ENCODE results near the gene LRRN3.

The LRRN3 gene

DNA sequence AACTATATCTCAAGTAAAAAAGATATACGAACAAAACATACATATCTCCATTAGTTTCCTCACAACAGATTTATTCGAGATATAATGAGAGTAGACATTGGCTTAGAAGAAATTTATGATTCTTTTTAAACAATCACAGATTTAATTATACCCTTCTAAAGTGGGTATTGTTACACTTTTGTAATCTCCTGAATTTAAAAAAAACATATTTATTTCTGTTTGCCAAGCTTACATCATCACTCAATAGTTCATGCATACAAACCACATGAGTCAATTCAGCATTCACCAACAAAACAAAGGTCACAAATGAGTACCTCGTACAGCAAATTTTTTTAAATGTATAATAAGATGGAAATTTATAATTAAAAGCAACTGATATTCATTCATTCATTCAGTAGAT is 17.6 kb downstream of the LRRN3 start:
- TF ChIP-seq POLR2A (IDR thresholded peaks at IDR 0.05; ENCODE audit: low read depth, low read length) (no peak), POU2F2 (IDR thresholded peaks at IDR 0.05; ENCODE audit: low read depth, low read length) (no peak), POLR2AphosphoS5 (IDR thresholded peaks at IDR 0.05; ENCODE audit: low read depth, low read length) (no peak), SPI1 (IDR thresholded peaks at IDR 0.05; ENCODE audit: low read depth, low read length) (no peak), PAX5 (IDR thresholded peaks at IDR 0.05; ENCODE audit: insufficient read depth, low read length, severe bottlenecking) (no peak), TAF1 (IDR thresholded peaks at IDR 0.05; ENCODE audit: low read depth, low read length) (no peak)
- DNase-seq (ENCODE audit: insufficient read length, low spot score) = no peak
- FAIRE-seq = no peak

DNA sequence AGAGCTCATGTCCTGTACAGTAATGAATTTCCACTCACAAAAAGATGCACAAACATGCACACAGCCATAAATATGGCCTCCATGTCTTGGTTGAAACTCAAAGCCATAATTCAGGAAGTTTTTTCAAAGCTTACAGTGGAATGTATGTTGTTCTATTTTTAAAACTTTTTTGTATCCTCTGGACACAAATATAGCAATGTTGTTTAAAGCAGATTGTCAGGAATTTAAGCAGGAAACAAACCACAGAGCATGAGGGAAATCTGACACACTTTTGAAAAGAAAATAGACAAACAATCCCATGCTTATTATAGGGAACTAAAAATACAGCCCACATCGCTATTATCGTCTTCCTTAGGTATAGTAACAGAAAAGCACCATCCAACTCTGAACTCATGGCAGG is 21.5 kb downstream of the LRRN3 start:
- DNase-seq (ENCODE audit: insufficient read length, low spot score) = no peak
- FAIRE-seq = no peak
- TF ChIP-seq POLR2AphosphoS5 (IDR thresholded peaks at IDR 0.05; ENCODE audit: low read depth, low read length) = no peak
- TF ChIP-seq TAF1 (IDR thresholded peaks at IDR 0.05; ENCODE audit: low read depth, low read length) = no peak
- no peak for TF ChIP-seq SPI1 (IDR thresholded peaks at IDR 0.05; ENCODE audit: low read depth, low read length)
- no peak for TF ChIP-seq POU2F2 (IDR thresholded peaks at IDR 0.05; ENCODE audit: low read depth, low read length)
- no peak for TF ChIP-seq POLR2A (IDR thresholded peaks at IDR 0.05; ENCODE audit: low read depth, low read length)
- no peak for TF ChIP-seq PAX5 (IDR thresholded peaks at IDR 0.05; ENCODE audit: insufficient read depth, low read length, severe bottlenecking)

DNA sequence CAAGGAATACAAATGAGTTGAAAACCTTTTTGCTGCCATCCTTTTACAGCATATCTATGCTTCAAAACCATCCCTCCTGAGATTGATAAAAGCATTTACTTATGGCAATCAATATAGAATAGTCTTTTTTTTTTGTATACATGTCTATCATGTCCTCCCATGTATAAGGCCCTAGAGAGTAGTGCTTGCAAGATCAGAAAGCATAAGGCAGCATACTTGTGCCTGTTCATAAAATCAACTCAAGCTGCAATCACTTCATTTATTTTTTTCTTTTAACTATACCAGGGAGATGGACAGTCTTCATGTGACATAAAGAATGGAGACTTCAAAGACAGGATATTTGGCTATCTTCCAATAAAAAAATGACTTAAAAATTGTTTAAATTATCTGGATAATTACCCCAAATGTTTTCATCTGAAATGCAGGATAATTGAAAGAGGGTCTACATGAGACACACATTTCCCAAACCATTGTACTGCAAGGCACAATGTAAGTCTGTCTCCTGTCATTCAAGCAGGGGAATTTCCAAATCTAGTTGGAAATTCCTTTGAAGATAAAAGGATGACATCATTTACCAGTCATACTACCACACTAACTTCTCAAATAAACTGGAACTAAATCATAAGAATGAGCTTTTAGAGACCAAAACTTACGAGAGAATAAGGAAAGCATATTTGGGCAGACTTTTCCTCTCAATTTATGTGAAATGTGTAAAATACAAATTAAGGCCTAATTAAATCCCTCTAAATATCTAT is 22.5 kb downstream of the LRRN3 start:
- FAIRE-seq = no peak
- TF ChIP-seq POLR2A (IDR thresholded peaks at IDR 0.05; ENCODE audit: low read depth, low read length) (no peak), POLR2AphosphoS5 (IDR thresholded peaks at IDR 0.05; ENCODE audit: low read depth, low read length) (no peak), PAX5 (IDR thresholded peaks at IDR 0.05; ENCODE audit: insufficient read depth, low read length, severe bottlenecking) (no peak), SPI1 (IDR thresholded peaks at IDR 0.05; ENCODE audit: low read depth, low read length) (no peak)
- no peak for DNase-seq (ENCODE audit: insufficient read length, low spot score)

DNA sequence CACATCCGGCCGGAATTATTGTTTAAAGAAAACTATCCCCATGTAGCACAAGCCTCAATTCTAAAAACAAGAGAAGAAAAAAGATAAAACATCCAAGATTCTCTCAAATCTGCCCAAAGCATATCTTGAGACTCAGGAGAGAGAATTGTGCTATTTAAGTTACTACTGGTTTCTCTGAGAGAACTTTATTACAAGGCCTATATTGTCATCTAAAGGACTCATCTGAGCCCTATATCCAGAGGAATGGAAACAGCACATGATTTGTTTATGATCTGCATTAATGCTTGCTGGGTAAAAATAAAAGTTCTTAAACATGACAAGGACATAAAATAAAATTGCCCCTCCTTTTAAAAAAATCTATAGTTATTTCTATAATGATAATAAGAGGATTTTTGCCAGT is 25.0 kb downstream of the LRRN3 start:
- no peak for FAIRE-seq

DNA sequence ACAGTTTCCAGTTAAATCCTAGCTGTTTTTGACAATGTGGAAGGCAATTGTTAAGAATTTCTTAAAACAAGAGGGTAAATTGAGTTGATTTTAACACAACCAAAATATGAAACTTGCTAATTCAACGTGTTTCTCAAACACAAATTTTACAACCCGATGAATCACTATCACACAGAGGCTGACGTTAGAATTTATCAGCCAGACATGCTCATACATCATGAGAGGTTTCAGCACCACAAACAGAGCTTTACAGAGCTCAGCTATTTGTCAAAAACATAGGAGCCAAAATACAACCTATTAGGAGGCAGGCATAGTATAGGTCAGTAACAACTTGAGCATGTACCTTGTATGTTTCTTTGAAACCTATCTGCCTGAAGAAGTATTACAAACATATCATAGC is 36.1 kb downstream of the LRRN3 start:
- no peak for FAIRE-seq
- no peak for TF ChIP-seq POU2F2 (IDR thresholded peaks at IDR 0.05; ENCODE audit: low read depth, low read length)
- TF ChIP-seq PAX5 (IDR thresholded peaks at IDR 0.05; ENCODE audit: insufficient read depth, low read length, severe bottlenecking) = no peak
- no peak for TF ChIP-seq POLR2AphosphoS5 (IDR thresholded peaks at IDR 0.05; ENCODE audit: low read depth, low read length)
- TF ChIP-seq POLR2A (IDR thresholded peaks at IDR 0.05; ENCODE audit: low read depth, low read length) = no peak
- no peak for TF ChIP-seq SPI1 (IDR thresholded peaks at IDR 0.05; ENCODE audit: low read depth, low read length)
- no peak for DNase-seq (ENCODE audit: insufficient read length, low spot score)

More for the DNA sequence above, 25.0 kb downstream of the LRRN3 start:
- no peak for DNase-seq (ENCODE audit: insufficient read length, low spot score)
- TF ChIP-seq POLR2AphosphoS5 (IDR thresholded peaks at IDR 0.05; ENCODE audit: low read depth, low read length) (no peak), TAF1 (IDR thresholded peaks at IDR 0.05; ENCODE audit: low read depth, low read length) (no peak), PAX5 (IDR thresholded peaks at IDR 0.05; ENCODE audit: insufficient read depth, low read length, severe bottlenecking) (no peak), POLR2A (IDR thresholded peaks at IDR 0.05; ENCODE audit: low read depth, low read length) (no peak), SPI1 (IDR thresholded peaks at IDR 0.05; ENCODE audit: low read depth, low read length) (no peak), POU2F2 (IDR thresholded peaks at IDR 0.05; ENCODE audit: low read depth, low read length) (no peak)

DNA sequence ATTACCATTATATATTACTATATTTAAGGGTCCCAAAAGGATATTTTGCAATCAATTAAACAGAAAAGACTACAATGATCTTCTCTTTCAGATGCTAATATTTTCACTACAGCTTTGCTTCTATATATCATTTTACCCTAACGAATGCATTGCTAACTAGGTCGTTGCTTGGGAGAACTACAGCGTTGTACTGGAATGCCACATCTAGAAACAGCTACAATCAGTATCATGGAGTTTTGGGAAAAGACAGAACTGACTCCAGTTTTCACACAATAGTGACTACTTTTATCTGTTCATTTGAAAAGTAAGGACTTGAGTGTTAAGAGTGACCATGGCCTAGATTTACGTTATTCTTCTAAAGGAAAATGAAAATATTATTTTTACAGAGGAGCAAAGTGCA is 38.5 kb downstream of the LRRN3 start:
- no peak for TF ChIP-seq POLR2AphosphoS5 (IDR thresholded peaks at IDR 0.05; ENCODE audit: low read depth, low read length)
- TF ChIP-seq TAF1 (IDR thresholded peaks at IDR 0.05; ENCODE audit: low read depth, low read length) = no peak
- no peak for TF ChIP-seq PAX5 (IDR thresholded peaks at IDR 0.05; ENCODE audit: insufficient read depth, low read length, severe bottlenecking)
- no peak for TF ChIP-seq POLR2A (IDR thresholded peaks at IDR 0.05; ENCODE audit: low read depth, low read length)
- no peak for TF ChIP-seq SPI1 (IDR thresholded peaks at IDR 0.05; ENCODE audit: low read depth, low read length)
- no peak for TF ChIP-seq POU2F2 (IDR thresholded peaks at IDR 0.05; ENCODE audit: low read depth, low read length)
- no peak for FAIRE-seq
- DNase-seq (ENCODE audit: insufficient read length, low spot score) = no peak

DNA sequence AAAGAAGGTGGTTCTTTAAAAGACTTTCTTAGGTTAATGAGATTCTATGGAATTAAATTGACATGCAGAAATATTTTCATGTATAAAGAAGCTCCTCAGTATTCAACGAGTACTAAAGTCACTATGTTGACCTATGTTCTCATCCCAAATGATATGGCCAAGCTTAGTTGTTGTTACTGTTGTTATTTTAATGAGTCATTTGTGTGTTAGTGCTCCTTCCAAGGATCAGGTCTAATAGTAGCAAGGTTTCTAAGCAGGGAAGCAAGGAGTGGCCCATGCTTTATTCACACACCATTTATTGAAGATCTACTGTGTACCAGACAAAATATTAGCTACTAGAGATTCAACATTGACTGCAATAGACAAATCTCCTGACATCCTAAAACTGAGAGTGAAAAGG is 41.9 kb downstream of the LRRN3 start:
- DNase-seq (ENCODE audit: insufficient read length, low spot score) (no peak), FAIRE-seq (no peak)
- no peak for TF ChIP-seq POU2F2 (IDR thresholded peaks at IDR 0.05; ENCODE audit: low read depth, low read length)

DNA sequence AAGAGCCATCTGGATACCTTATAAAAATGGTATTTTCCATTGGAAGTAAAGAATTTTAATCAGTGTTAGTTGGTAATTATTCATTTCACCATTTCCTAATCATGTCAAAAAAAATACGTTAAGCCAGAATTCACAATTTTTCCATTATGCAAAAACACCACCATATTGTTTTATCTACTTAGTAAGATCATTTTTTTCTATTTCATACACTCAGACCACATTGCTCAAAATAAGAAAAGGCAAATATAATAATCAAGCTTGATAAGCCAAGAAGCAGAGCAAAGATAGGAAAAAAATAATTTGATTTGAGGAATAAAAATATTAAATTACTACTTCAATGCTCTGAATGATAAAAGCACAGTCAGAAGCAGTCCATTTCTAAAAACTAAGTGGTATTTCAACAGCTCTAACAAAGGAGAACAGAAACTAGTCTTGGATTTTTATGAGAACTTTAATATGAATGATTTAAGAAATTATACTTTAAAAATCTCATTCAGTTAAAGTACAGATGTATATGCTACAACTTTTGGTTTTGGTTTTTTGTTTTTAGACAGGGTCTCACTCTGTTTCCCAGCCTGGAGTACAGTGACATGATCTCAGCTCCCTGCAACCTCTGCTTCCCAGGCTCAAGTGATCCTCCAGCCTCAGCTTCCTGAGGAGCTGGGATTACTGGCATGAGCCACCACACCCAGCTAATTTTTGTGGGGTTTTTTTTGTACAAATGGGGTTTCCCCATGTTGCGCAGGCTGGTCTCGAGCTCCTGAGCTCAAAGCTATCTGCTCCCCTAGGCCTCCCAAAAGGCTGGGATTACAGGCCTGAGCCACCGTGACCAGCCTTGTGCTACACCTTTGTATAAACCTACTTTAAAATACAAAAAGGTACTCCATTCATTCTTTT is 46.6 kb downstream of the LRRN3 start:
- TF ChIP-seq POLR2AphosphoS5 (IDR thresholded peaks at IDR 0.05; ENCODE audit: low read depth, low read length) (no peak), SPI1 (IDR thresholded peaks at IDR 0.05; ENCODE audit: low read depth, low read length) (0 out of 2 replicates have a peak, but pooled peaks have one; percentile 5)
- FAIRE-seq (no peak), DNase-seq (ENCODE audit: insufficient read length, low spot score) (no peak)

DNA sequence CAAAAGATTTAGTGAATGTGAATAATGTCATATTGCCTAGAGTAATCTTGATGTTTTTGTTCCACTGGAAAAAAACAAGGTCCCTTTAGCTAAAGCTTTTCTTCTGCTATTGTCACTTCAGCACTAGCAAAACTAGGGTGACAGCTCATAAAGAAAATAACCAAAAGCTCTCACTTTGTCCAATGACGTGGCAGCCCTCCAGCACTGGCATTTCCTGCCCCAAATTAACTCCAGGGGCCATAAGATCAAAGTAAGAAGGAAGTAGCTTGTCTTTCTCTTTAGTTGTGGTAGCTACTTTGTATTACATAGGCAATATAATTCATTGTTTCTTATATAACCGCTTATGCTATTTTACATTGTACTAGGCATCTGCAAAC is 47.3 kb downstream of the LRRN3 start:
- no peak for DNase-seq (ENCODE audit: insufficient read length, low spot score)
- TF ChIP-seq POLR2A (IDR thresholded peaks at IDR 0.05; ENCODE audit: low read depth, low read length) (no peak), POLR2AphosphoS5 (IDR thresholded peaks at IDR 0.05; ENCODE audit: low read depth, low read length) (no peak), SPI1 (IDR thresholded peaks at IDR 0.05; ENCODE audit: low read depth, low read length) (no peak), TAF1 (IDR thresholded peaks at IDR 0.05; ENCODE audit: low read depth, low read length) (no peak), PAX5 (IDR thresholded peaks at IDR 0.05; ENCODE audit: insufficient read depth, low read length, severe bottlenecking) (no peak), POU2F2 (IDR thresholded peaks at IDR 0.05; ENCODE audit: low read depth, low read length) (no peak)
- FAIRE-seq = peak; percentile 57

DNA sequence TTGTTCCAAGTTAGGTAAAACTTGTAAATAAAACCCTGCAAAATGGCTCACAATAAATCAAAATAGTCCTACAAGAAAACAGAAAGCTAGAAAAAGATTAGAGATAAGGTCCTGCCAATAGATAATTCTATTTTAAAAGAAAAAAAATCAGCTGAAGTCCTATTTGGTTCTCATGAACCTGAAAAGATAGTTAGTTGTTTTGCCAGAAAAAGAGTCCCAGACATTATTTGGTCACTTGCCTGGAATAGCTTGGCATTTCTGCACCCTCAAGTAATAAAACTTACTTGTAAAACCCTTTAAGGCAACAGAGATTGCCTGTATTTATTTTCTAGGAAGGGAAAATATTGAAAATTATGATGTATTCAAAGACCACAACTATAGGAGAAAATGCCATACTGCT is 47.7 kb downstream of the LRRN3 start:
- TF ChIP-seq PAX5 (IDR thresholded peaks at IDR 0.05; ENCODE audit: insufficient read depth, low read length, severe bottlenecking) = no peak
- TF ChIP-seq POU2F2 (IDR thresholded peaks at IDR 0.05; ENCODE audit: low read depth, low read length) = no peak
- no peak for TF ChIP-seq POLR2A (IDR thresholded peaks at IDR 0.05; ENCODE audit: low read depth, low read length)
- no peak for TF ChIP-seq SPI1 (IDR thresholded peaks at IDR 0.05; ENCODE audit: low read depth, low read length)
- TF ChIP-seq TAF1 (IDR thresholded peaks at IDR 0.05; ENCODE audit: low read depth, low read length) = no peak
- no peak for TF ChIP-seq POLR2AphosphoS5 (IDR thresholded peaks at IDR 0.05; ENCODE audit: low read depth, low read length)
- FAIRE-seq = no peak
- DNase-seq (ENCODE audit: insufficient read length, low spot score) = no peak
